Mammary epithelial cell (primary cell): ENCODE measurements around the gene FRAS1.

Experiments
- EZH2 ChIP-seq: IDR thresholded peaks from 2 replicates; pipeline ENCODE4 v1.6.1; 2012; ENCODE audit warnings: low read length, inconsistent platforms, borderline replicate concordance
- TF ChIP-seq, protein P1 (sequence below), 2 donors: IDR thresholded peaks in 1 of 2; conservative IDR thresholded peaks in 1 of 2; 2 replicates each; pipeline ENCODE4 v1.5.1; 2011 to 2012; ENCODE audit warnings: inconsistent platforms in 2 of 2, low read length in 2 of 2, mild to moderate bottlenecking in 2 of 2, control low read depth in 1 of 2, low read depth in 1 of 2; ENCODE audit not compliant: insufficient read depth in 1 of 2; ENCODE audit errors: extremely low read depth in 1 of 2

DNA sequence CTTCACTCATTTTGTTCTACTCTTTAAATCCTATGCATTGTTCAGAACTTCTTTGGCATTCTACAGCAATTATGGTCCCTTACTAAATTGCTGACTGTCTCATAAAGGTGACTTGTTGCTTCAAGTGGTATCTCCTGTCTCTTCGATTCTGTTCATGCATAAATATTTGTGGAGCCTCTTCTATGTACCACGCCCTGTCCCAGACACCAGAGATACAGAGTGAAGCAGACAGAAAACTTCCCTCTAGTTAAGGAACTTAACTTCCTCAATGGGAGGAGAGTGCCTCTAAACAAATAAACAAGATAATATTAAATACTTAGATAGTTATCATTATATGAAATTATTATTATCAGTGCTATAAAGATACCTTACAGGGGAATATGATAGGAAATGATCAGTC lies 235.7 kb downstream of the FRAS1 start:
- no peak for TF ChIP-seq EZH2
- TF ChIP-seq, protein P1, sequence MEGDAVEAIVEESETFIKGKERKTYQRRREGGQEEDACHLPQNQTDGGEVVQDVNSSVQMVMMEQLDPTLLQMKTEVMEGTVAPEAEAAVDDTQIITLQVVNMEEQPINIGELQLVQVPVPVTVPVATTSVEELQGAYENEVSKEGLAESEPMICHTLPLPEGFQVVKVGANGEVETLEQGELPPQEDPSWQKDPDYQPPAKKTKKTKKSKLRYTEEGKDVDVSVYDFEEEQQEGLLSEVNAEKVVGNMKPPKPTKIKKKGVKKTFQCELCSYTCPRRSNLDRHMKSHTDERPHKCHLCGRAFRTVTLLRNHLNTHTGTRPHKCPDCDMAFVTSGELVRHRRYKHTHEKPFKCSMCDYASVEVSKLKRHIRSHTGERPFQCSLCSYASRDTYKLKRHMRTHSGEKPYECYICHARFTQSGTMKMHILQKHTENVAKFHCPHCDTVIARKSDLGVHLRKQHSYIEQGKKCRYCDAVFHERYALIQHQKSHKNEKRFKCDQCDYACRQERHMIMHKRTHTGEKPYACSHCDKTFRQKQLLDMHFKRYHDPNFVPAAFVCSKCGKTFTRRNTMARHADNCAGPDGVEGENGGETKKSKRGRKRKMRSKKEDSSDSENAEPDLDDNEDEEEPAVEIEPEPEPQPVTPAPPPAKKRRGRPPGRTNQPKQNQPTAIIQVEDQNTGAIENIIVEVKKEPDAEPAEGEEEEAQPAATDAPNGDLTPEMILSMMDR (conservative IDR thresholded peaks at IDR 0.05 in 1 of 2, IDR thresholded peaks at IDR 0.05 in 1 of 2; ENCODE audit: extremely low read depth in 1 of 2, insufficient read depth in 1 of 2, low read depth in 1 of 2, low read length in 2 of 2), result no peak
